Vagina (tissue), 2 donors: Measurements from ENCODE around the gene ADAMTS17.

Experiments used
- CTCF ChIP-seq, 3 experiments: fragments of 450-650 bp in 2 of 3; fragments of 200-600 bp in 1 of 3; sonication (generic) in 1 of 3; IDR thresholded peaks; one replicate each; pipeline ENCODE4 v1.5.1; 2017 to 2019; ENCODE audit warnings: antibody characterized with exemption in 3 of 3, mild to moderate bottlenecking in 2 of 3, moderate library complexity in 2 of 3
- POLR2A ChIP-seq, 2 donors: fragments of 450-650 bp; IDR thresholded peaks; one replicate each; pipeline ENCODE4 v1.6.1; 2017; ENCODE audit warnings: antibody characterized with exemption in 2 of 2, mild to moderate bottlenecking in 2 of 2, moderate library complexity in 2 of 2

GRCh38 chr15:99981191-99981647, 360.6 kb downstream of the ADAMTS17 start:
- TF ChIP-seq CTCF (IDR thresholded peaks at IDR 0.05) (no peak), POLR2A (IDR thresholded peaks at IDR 0.05) (no peak)
